Measurements from ENCODE around the gene ADAMTS17. TPM values are rescaled to one million over a fixed set of nuclear protein-coding genes. Genes with fewer than 3 reads are reported as not detected.

Gene ADAMTS17
- polyA plus RNA-seq, 2 of the 4 experiments (the other 2 are of a cell fraction), result 0.05 TPM; not detected in 1

GRCh38 chr15:100252779-100253417 lies 88.9 kb downstream of the ADAMTS17 start:
- 54% methylated on average over 9 of the region's 9 CpGs for WGBS (ENCODE audit: missing lambda C conversion rate)
- POLR2A ChIA-PET, result no interaction called here

GRCh38 chr15:100252359-100252758 lies 89.4 kb downstream of the ADAMTS17 start:
- no peak overlapping the region for H3K4me3 ChIP-seq
- FAIRE-seq (no peak), ATAC-seq (no peak), DNase-seq (ENCODE audit: low read depth in 1 of 2, low spot score in 1 of 2) (no peak)
- no peaks in the 10 kb centered on the region; the same call in 2 of the 3 replicates for H3K9me3 ChIP-seq
- H3K27ac ChIP-seq, result no peak overlapping the region
- ChIA-PET CTCF (interaction anchor here (1.6 to 2.1 kb wide), 2 partner anchors 8 to 12 kb away, joined by 3 to 6 read pairs; no protein-coding TSS in a partner anchor), POLR2A (no interaction called here)
- WGBS (ENCODE audit: missing lambda C conversion rate), result 55% methylated on average over 9 of the region's 9 CpGs
- H3K4me2 ChIP-seq, result no peak overlapping the region
- TF ChIP-seq REST (IDR thresholded peaks at IDR 0.05), result no peak
- TF ChIP-seq CBX8 (IDR thresholded peaks at IDR 0.05), result no peak
- TF ChIP-seq RNF2 (IDR thresholded peaks at IDR 0.05; ENCODE audit: borderline replicate concordance, low read depth), result no peak
- no peak for TF ChIP-seq SREBF2 (IDR thresholded peaks at IDR 0.05)
- no peak for TF ChIP-seq NFE2L2 (conservative IDR thresholded peaks at IDR 0.05; ENCODE audit: low read length)
- no peak for TF ChIP-seq KDM5A (IDR thresholded peaks at IDR 0.05)
- TF ChIP-seq ATOH8 (CRISPR knock-in tag; IDR thresholded peaks at IDR 0.05; ENCODE audit: low read depth), result no peak
- no peak for TF ChIP-seq MAZ (IDR thresholded peaks at IDR 0.05; ENCODE audit: borderline replicate concordance, low read depth, low read length)
- no peak for TF ChIP-seq ZC3H11A (IDR thresholded peaks at IDR 0.05)
- TF ChIP-seq CBX2 (IDR thresholded peaks at IDR 0.05; ENCODE audit: borderline replicate concordance, low read depth), result no peak
- TF ChIP-seq USF2 (IDR thresholded peaks at IDR 0.05), result no peak
- no peaks in the 10 kb centered on the region for H3K4me1 ChIP-seq

More at GRCh38 chr15:100252779-100253417, 88.9 kb downstream of the ADAMTS17 start:
- FAIRE-seq (peak; percentile 18), DNase-seq (ENCODE audit: low read depth in 1 of 2, low spot score in 1 of 2) (no peak), ATAC-seq (no peak)
- Histone ChIP-seq H3K4me1 (no peaks in the 10 kb centered on the region), H3K4me3 (no peak overlapping the region), H3K9me3 (no peaks in the 10 kb centered on the region; the same call in 2 of the 3 replicates), H3K4me2 (no peak overlapping the region), H3K27ac (no peak overlapping the region)
- CTCF ChIA-PET, result no interaction called here
- TF ChIP-seq FOXS1 (CRISPR knock-in tag; IDR thresholded peaks at IDR 0.05), result no peak
- no peak for TF ChIP-seq TFCP2L1 (CRISPR knock-in tag; IDR thresholded peaks at IDR 0.05)
- TF ChIP-seq CEBPB (IDR thresholded peaks at IDR 0.05), result no peak
- no peak for TF ChIP-seq HDAC2 (IDR thresholded peaks at IDR 0.05)
- no peak for TF ChIP-seq RNF2 (IDR thresholded peaks at IDR 0.05; ENCODE audit: borderline replicate concordance, low read depth)
- TF ChIP-seq GATA3 (IDR thresholded peaks at IDR 0.05; ENCODE audit: borderline replicate concordance), result no peak
- TF ChIP-seq HOXB5 (CRISPR knock-in tag; IDR thresholded peaks at IDR 0.05), result no peak
- no peak for TF ChIP-seq MAX (IDR thresholded peaks at IDR 0.05)
- no peak for TF ChIP-seq MAFK (IDR thresholded peaks at IDR 0.05; ENCODE audit: partially characterized antibody)
- TF ChIP-seq SREBF2 (IDR thresholded peaks at IDR 0.05), result no peak
- no peak for TF ChIP-seq NR3C1 (IDR thresholded peaks at IDR 0.05)

All from A549 (cell line).